BE2C (cell line): Measurements from ENCODE around the gene MYO10. TPM values are rescaled to one million over a fixed set of nuclear protein-coding genes. Genes with fewer than 3 reads are reported as not detected.
A peak's percentile ranks its signal among the peaks of the same experiment; 100 is the strongest.
"Not testable (repeated sequence)": the region's sequence is repeated elsewhere in the genome, so short reads cannot be mapped to it uniquely, and the experiment has no call there.

Experiments
- DNase-seq: peaks from one replicate; pipeline ENCODE4 v3.0.0-alpha.2; 2020
- H3K27me3 ChIP-seq: fragments of 250-450 bp; sonication (Bioruptor Pico); 2 replicates; pipeline ENCODE4 v1.5.1; 2020; ENCODE audit warnings: mild to moderate bottlenecking
- H3K36me3 ChIP-seq: fragments of 250-450 bp; sonication (Bioruptor Pico); 2 replicates; pipeline ENCODE4 v1.5.1; 2020; ENCODE audit warnings: mild to moderate bottlenecking
- H3K4me1 ChIP-seq: fragments of 250-450 bp; sonication (Bioruptor Pico); 2 replicates; pipeline ENCODE4 v1.5.1; 2020
- H3K4me3 ChIP-seq: 2 replicates; pipeline ENCODE4 v1.5.1; 2011; ENCODE audit warnings: low read depth, low read length
- H3K9me3 ChIP-seq: fragments of 250-450 bp; sonication (Bioruptor Pico); 2 replicates; pipeline ENCODE4 v1.5.1; 2020
- CTCF ChIP-seq: IDR thresholded peaks from 2 replicates; pipeline ENCODE4 v1.5.1; 2012; ENCODE audit warnings: mild to moderate bottlenecking, low read depth, low read length
- polyA plus RNA-seq: library from polyadenylated mRNA; unstranded; fragments of >200 nt; gene quantifications from one replicate; pipeline ENCODE4 v1.2.1, GENCODE V29; 2012; ENCODE audit warnings: low read depth, missing spikeins; ENCODE audit not compliant: insufficient read length, insufficient read depth

MYO10 gene
- 1.2 TPM for polyA plus RNA-seq

GRCh38 chr5:16936150-16936988, at the start of gene MYO10:
Gene MYO10, minus strand, starts transcription at chr5:16936288. Its CDS starts 480 bp downstream, at chr5:16935808.
- Histone ChIP-seq H3K4me3 (peak within 1 kb of the TSS; percentile 62), H3K36me3 (no peaks in the 10 kb centered on the region), H3K27me3 (peaks cover 88% of the 10 kb centered on the region), H3K4me1 (no peaks in the 10 kb centered on the region), H3K9me3 (no peaks in the 10 kb centered on the region)
- DNase-seq = peak; percentile 84
- no peak for TF ChIP-seq CTCF

GRCh38 chr5:16985304-16985703, 49.2 kb upstream of the MYO10 start:
- H3K27me3 ChIP-seq, H3K4me3 ChIP-seq, DNase-seq, H3K9me3 ChIP-seq, H3K36me3 ChIP-seq, H3K4me1 ChIP-seq: not testable (repeated sequence)

- Histone ChIP-seq H3K36me3 (no peaks in the 10 kb centered on the region), H3K4me3 (no peak overlapping the region), H3K4me1 (no peaks in the 10 kb centered on the region), H3K9me3 (no peaks in the 10 kb centered on the region; the same call in 1 of the 2 replicates), H3K27me3 (no peaks in the 10 kb centered on the region)
- no peak for DNase-seq
- no peak for TF ChIP-seq CTCF
Measured at GRCh38 chr5:16983972-16984371, 47.9 kb upstream of the MYO10 start.

GRCh38 chr5:16983022-16983639, 47.0 kb upstream of the MYO10 start:
- no peak for TF ChIP-seq CTCF
- no peaks in the 10 kb centered on the region for H3K36me3 ChIP-seq
- DNase-seq = no peak
- H3K4me1 ChIP-seq = no peaks in the 10 kb centered on the region
- no peaks in the 10 kb centered on the region for H3K27me3 ChIP-seq
- no peaks in the 10 kb centered on the region; the same call in 1 of the 2 replicates for H3K9me3 ChIP-seq
- H3K4me3 ChIP-seq = no peak overlapping the region

GRCh38 chr5:16981700-16982099, 45.6 kb upstream of the MYO10 start:
- no peaks in the 10 kb centered on the region for H3K4me1 ChIP-seq

GRCh38 chr5:16980983-16981382, 44.9 kb upstream of the MYO10 start:
- H3K9me3 ChIP-seq = no peaks in the 10 kb centered on the region; the same call in 1 of the 2 replicates
- no peak for DNase-seq
- H3K4me3 ChIP-seq = no peak overlapping the region
- H3K4me1 ChIP-seq = no peaks in the 10 kb centered on the region
- no peaks in the 10 kb centered on the region for H3K27me3 ChIP-seq
- no peaks in the 10 kb centered on the region for H3K36me3 ChIP-seq
- no peak for TF ChIP-seq CTCF

More at GRCh38 chr5:16981700-16982099, 45.6 kb upstream of the MYO10 start:
- DNase-seq = no peak
- no peak for TF ChIP-seq CTCF
- Histone ChIP-seq H3K36me3 (no peaks in the 10 kb centered on the region), H3K4me3 (no peak overlapping the region), H3K27me3 (no peaks in the 10 kb centered on the region), H3K9me3 (no peaks in the 10 kb centered on the region; the same call in 1 of the 2 replicates)
